Activated CD8-positive, alpha-beta memory T cell treated with anti-CD3 and anti-CD28 coated beads, Interleukin-2, amount 50 U/mL, for 1 hour (primary cell): ENCODE data around the gene PREP.
"Not testable (repeated sequence)": the region's sequence is repeated elsewhere in the genome, so short reads cannot be mapped to it uniquely, and the experiment has no call there.

ENCODE experiments used
- DNase-seq: peaks from one replicate; pipeline ENCODE4 v3.0.0-alpha.2; 2020; ENCODE audit errors: extremely low read depth

Gene PREP

GRCh38 chr6:105344881-105345370, 58.0 kb downstream of the PREP start:
- DNase-seq: no peak

DNA sequence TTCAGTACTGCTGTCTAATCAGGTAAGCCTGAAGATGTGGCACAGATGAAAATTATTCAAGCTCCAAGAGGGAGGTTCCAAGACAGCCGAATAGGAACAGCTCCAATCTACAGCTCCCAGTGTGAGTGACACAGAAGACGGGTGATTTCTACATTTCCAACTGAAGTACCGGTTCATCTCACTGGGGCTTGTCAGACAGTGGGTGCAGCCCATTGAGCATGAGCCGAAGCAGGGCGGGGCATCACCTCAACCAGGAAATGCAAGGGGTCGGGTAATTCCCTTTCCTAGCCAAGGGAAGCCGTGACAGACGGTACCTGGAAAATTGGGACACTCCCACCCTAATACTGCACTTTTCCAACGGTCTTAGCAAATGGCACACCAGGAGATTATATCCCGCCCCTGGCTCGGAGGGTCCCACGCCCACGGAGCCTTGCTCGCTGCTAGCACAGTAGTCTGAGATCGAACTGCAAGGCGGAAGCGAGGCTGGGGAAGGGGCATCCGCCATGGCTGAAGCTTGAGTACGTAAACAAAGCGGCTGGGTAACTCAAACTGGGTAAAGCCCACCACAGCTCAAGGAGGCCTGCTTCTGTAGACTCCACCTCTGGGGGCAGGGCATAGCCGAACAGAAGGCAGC, 64.4 kb downstream of the PREP start:
- not testable (repeated sequence) for DNase-seq

DNA sequence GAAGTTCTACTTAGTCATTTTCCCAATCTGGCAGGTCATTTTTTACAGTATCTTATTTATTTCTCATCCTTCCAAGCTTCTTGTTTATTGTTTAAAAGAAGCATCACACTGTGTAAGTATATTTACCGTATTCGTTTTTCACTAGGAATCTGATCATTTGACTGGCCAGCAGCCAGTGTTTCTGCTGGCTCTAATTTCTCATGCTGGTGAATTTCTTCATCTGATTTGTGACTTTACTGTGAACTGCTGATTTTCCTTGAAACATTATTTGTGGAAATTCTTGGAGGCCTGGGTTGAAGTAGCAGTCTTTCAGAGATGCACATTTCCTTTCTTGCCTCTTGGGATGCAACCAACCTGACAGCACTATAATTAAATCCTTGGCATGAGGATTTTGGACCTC, 65.9 kb downstream of the PREP start:
- no peak for DNase-seq

GRCh38 chr6:105332576-105332975, 70.3 kb downstream of the PREP start:
- DNase-seq: no peak

DNA sequence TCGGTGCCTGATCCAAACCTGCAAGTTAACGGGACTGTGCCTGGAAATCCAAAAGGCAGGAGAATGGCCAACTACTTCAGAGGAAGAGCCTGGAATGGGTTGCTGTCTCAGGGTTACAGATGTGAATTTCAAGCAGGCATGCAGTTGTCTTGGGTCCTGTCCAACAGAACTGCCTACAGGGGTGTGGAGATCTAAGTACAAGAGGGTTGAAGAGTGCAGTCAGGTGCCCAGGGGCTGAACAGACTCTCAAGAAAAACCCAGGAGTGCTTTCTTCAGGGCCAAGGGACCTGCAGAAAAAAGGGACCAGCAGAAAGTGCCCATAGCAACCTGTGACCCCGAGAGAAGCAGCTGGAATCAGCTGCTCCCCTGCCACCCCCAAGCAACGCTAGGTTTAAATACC, 71.0 kb downstream of the PREP start:
- no peak for DNase-seq

GRCh38 chr6:105330913-105331312, 72.0 kb downstream of the PREP start:
- DNase-seq: no peak

GRCh38 chr6:105330364-105330763, 72.5 kb downstream of the PREP start:
- DNase-seq: no peak

DNA sequence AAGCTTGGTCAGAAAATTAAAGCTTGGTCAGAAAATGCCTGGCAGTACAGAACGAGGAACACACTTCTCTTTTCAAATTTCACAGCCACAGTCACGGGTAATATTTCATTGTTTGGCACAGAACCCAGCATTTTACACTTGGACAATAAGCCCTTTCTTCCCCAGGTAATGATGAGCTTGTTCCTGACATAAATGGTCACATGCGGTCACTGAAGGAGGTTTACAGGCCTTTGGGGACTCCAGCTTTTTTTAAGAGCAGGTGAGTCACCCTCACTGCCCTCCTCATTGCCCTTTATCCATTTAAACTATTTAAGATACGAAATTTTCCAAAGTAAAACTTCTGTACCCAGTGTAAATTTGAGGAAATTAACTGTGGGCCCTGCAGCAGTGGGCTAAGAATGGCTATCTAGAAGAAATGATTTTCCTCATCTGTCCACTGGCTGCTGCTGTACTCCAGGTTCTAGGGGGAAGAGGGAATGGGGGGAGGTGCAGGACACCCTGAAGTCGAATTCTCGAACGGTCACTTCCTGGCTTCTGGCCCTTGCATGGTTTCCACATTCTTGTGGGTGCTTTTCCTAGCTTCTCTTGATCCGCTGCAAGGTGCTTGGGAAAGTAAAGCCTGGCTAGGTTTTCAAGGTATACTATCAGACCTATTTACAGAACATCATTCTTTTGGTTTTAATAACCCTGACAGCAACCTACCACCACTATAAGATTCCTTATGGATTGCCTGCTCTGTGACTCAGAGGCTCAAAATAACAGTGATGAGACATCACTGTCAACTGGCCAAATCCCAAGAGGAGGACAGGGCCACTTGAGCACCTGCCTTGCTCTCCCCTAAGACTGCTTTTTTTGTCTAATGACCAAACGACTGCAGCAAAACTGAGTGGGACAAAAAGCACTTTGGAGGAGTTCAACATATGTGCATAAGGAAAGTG, 75.8 kb downstream of the PREP start:
- no peak for DNase-seq

GRCh38 chr6:105326216-105326615, 76.7 kb downstream of the PREP start:
- DNase-seq: no peak

DNA sequence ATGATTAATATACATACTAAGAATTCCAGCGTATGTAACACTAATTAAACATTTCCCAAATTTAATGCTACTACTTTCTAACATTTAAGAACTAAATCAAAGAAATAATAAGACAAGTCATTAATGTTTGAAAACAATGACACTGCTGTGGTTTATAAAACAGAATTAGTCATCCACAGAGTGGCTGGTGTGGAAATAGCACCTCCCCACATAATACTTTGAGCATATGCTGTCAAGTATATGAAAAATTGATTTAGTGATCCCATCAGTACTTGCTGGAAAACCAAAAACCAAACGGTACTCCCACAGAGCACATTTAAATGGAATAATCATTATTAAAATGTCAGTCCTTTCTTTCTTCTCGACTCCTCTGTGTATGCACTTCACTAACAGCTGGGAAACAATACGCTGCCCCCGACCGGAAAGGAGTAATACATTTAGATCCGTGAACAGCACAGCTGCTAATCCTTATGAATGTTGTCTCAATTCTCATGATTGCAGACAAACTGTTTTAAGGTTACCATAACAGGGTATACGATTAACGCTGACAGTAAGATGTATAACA, 78.4 kb downstream of the PREP start:
- DNase-seq: no peak

DNA sequence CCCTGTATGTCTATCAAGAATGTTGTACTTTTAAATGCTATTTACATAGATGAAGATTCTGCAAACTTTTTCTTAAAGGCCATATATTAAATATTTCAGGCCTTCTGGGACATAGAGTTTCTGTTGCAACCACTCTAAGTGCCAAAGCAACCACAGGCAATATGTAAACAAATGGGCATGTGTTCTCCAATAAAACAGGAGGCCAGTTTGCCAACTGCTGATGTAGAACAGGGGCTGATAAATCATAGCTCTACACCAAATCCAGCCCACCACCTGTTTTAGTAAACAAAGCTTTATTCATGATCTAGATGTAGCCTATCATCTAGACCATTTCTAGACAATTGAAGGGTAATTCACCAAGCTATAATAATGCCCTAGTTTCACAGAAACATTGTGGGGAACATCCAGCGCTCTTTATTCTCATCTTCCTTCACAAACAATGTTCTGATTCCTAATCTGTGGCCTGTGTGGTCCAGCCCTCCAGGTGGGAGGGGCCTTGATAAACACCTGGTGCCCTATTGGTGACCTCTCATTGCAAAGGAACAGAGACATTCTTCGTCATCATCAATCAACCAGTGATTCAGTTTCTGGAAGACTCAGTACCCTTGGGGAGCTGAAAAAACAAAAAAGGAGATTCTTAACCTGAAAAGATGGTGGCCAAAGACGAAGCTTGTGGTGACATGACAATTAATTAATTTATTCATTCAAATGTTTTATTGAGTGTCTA, 80.2 kb downstream of the PREP start:
- no peak for DNase-seq

DNA sequence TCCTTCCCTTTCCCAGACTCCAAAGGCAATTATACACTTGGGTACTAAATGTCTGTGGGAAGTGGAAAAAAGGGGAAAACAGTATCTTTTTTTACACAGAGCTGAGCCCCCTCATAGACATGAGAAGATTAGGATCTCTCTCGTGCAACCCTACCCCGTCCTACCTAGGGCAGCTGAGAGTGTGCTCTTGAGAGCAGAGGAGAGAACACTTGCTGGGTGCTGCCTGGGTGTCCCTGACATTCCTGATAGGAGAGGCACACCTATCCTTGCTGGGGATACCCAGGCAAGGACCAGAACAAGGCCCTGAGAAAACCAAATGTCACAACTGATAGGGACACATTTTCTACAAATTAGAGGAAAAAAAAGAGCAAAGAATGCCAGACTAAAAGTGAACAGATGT, 81.2 kb downstream of the PREP start:
- DNase-seq: no peak

- no peak for DNase-seq
These were observed 81.7 kb downstream of the PREP start for GRCh38 chr6:105321207-105321606.

DNA sequence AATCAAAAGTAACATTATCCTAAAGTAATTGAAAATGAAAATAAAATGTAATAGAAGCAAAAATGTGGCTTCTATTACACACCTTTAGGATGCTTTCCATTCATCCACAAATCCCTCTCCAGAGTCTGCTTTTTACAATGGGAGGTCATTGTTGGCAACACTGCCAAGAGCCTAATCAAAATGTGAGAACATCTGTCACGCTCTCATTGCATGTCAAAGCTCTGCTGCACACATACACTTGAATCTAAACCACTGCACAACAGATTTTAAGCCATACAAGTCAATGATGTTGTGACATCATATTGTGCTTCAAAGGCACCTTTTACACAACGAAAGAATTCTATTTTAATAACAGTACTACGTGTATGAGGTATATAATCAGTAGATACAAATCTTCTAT, 82.1 kb downstream of the PREP start:
- no peak for DNase-seq

- DNase-seq: no peak
These were observed 82.6 kb downstream of the PREP start for GRCh38 chr6:105320271-105320670.

DNA sequence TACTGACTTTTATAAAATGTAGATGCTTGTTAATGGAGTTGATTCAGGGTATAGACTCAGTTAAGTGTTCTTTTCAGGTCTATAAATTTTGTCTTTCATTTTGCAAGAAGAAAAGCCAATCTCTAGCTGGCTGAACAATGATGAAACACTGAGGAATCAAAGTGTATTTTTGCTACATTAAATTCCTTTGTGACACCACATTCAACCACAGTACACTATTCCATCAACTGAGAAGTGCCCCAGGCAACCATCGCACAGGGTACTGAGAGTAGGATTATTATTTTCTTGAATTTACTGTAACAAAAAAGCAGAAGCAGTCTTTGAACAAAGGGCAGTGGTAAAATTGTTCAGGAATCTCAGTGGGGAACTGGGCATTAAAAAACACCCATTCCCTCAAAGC, 83.6 kb downstream of the PREP start:
- DNase-seq: no peak

GRCh38 chr6:105318660-105319059, 84.2 kb downstream of the PREP start:
- DNase-seq: no peak

DNA sequence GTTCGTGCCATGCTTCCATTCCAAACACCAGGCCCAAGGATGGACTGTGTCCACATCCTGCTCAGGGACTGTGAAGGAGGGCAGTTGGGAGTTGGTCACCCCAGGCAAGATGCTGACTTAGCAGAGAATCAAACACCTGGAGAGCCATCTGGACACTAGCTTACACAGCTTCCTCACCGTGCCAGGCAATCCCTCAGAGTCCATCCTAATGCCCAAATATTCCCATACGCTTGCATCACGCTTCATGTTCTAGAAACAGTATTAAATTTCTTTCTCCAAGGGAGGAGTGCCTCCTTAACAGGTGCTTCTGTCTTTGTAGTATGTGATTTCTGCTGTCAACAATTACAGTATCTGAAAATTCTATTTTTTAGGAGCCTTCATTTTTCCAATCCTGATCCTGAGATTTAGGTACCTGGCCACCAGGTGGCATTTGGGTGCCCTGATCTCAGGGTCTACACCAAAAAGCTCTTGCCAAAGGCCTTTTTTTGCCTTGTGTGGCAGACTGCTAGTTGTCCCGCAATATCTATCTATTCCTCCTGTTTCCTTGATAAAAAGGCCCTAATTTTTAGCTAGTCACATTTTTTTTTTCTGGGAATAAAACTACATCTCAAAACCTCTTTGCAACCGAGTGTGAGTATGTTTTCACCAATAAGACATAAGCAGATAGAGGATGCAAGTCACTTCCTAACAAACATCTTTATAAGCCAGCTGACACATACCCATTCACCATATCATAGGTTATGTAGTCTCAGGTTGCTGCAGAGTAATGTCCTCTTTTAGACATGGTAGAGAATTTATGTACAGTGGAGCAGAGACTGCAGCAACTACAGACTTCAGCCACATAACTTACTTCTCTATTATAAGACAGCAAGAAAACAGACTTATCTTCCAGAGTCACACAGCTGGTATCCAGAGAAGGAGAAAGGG, 85.0 kb downstream of the PREP start:
- DNase-seq: no peak

GRCh38 chr6:105313211-105313610, 89.7 kb downstream of the PREP start:
- DNase-seq: no peak

GRCh38 chr6:105310947-105311346, 91.9 kb downstream of the PREP start:
- no peak for DNase-seq

DNA sequence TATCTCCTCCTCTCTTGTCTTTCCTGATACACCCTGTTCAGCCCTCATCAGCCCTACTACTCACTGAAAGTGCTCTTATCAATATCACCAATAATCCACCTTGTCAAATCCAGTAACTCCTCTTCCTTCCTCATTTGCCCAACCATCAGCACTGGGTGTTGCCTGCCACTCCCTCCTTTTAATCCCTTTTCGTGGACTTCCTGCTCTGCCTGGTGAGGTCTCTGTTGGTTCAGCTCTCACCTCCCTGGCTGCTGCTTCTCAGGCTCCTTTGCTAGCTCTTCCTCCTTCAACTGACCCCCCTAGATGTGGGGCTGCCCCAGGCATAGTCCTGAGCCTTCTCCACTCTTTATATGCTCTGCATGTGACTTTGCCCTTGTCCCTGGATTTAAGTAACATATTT, 92.5 kb downstream of the PREP start:
- no peak for DNase-seq
